GM13977 (cell line): ENCODE results near the gene GPR45.

Experiments
- DNase-seq: peaks from one replicate; pipeline ENCODE4 v3.0.0; 2012; ENCODE audit warnings: low spot score
- in situ Hi-C: fragments of 300-500 bp; cut with MboI; formaldehyde crosslinking; loops from one replicate; pipeline ENCODE4 v1.12.0; 2022; ENCODE audit warnings: low sequenced_read_pairs, low pct_unique_long_range_greater_than_20kb, mixed read lengths, inconsistent platforms; ENCODE audit not compliant: unreplicated experiment
- TF ChIP-seq, protein P1 (sequence below): IDR thresholded peaks from 2 replicates; pipeline ENCODE4 v1.5.1; 2012; ENCODE audit warnings: mild to moderate bottlenecking, control low read depth; ENCODE audit not compliant: insufficient read depth; ENCODE audit errors: extremely low read depth, missing control alignments

GPR45 gene

DNA sequence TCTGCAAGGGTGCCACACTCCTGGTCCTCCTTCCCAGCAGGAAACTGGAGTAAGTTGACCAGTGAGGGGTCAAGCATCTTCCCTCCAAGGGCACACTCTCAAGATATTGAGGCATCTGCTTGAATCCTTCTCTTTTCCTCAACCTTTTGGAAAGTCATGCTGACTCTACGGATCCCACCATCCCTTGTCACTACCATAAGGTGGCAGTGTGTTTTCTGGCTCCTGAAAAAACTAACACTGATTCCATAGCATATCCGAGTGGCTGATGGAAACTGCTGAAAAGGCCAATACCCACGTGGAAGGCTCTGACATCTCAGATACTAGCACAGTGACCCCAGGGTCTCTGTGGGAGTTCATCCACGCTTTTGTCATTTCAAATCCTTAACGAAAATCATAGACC is 37.1 kb downstream of the GPR45 start:
- in situ Hi-C loops: no loop called here
- TF ChIP-seq, protein P1, sequence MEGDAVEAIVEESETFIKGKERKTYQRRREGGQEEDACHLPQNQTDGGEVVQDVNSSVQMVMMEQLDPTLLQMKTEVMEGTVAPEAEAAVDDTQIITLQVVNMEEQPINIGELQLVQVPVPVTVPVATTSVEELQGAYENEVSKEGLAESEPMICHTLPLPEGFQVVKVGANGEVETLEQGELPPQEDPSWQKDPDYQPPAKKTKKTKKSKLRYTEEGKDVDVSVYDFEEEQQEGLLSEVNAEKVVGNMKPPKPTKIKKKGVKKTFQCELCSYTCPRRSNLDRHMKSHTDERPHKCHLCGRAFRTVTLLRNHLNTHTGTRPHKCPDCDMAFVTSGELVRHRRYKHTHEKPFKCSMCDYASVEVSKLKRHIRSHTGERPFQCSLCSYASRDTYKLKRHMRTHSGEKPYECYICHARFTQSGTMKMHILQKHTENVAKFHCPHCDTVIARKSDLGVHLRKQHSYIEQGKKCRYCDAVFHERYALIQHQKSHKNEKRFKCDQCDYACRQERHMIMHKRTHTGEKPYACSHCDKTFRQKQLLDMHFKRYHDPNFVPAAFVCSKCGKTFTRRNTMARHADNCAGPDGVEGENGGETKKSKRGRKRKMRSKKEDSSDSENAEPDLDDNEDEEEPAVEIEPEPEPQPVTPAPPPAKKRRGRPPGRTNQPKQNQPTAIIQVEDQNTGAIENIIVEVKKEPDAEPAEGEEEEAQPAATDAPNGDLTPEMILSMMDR: no peak
- DNase-seq: no peak

GRCh38 chr2:105279126-105279525 is 37.6 kb downstream of the GPR45 start:
- in situ Hi-C loops: no loop called here
- TF ChIP-seq, protein P1: no peak
- no peak for DNase-seq

DNA sequence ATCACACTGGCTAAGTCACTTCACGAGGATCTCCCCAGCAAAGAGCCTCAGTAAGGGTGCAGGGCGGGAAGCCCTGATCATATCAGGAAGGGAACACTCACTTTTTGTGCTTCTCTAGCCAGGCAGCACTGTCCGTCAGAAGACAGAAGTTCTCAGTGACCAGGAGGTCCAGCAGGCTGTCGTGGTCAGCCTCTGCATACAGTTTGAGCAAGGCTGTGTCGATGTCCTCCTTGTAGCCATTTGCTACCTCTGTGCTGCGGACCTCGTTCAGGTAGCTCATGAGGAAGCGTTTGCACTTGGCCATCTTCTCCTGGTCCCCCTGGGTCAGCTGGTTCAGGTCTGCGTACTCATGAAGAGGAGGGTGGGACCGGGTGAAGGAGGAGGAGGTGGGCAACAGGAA is 38.7 kb downstream of the GPR45 start:
- in situ Hi-C loops: no loop called here
- TF ChIP-seq, protein P1: no peak

DNA sequence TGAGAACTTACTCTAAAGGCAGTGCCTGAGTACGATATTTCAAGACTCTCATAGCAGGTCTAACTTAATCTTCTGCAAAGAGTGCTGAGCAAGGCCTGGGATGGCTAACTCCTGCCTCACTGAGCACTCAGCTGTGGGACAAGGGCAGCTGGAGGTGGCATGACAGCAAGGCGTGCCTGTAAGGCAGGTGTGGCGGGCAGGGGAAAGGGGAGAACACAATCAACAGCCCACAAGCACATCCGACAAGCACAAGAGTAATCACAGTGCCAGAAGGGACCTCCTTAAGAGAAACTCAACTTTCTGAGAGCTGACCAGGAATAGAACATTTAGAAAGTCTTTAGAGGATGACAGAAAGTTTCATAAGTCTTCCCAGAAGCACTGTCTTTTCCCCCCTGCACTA is 42.0 kb downstream of the GPR45 start:
- DNase-seq: no peak
- TF ChIP-seq, protein P1: no peak
- in situ Hi-C loops: no loop called here

More for the DNA sequence above, 38.7 kb downstream of the GPR45 start:
- no peak for DNase-seq

GRCh38 chr2:105287692-105288091 is 46.1 kb downstream of the GPR45 start:
- TF ChIP-seq, protein P1: peak; percentile 44
- DNase-seq: peak; percentile 37
- in situ Hi-C loops: no loop called here

DNA sequence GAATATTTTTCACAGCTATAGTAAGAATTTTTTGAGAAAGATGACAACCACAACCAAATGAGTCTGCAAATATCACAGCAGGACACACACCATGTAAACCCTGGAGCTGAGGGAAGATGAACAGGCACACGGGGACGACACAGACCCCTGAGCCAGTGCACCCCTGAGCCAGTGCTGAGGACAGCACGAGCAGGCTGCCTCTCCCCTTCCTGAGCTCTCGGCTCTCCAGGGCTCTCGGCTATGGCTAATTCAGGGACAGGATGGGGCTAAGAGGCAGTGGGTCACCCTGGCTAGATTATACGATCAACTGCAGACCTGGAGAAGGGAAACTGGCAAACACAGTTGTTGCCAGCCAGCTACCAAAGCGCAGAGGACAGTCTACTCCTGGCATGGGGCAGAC is 46.6 kb downstream of the GPR45 start:
- DNase-seq: no peak
- in situ Hi-C loops: no loop called here
- TF ChIP-seq, protein P1: no peak
